NCI-H187 (cell line): ENCODE results near the gene HTR6.

Experiments used
- DNase-seq, 2 experiments: peaks; one replicate each; lab custom pipeline; 2025; lab: John Stamatoyannopoulos, UW

The HTR6 gene

GRCh38 chr1:19656780-19657466 lies 7.8 kb upstream of the HTR6 start:
- no peak for DNase-seq

- DNase-seq = no peak
Measured at GRCh38 chr1:19657511-19657910, 7.2 kb upstream of the HTR6 start.

GRCh38 chr1:19658186-19658585 lies 6.5 kb upstream of the HTR6 start:
- DNase-seq = no peak

GRCh38 chr1:19661721-19662228 lies 2.9 kb upstream of the HTR6 start:
- DNase-seq = no peak

- no peak for DNase-seq
Measured at GRCh38 chr1:19662313-19662712, 2.4 kb upstream of the HTR6 start.

GRCh38 chr1:19665186-19665495 lies 466 bp downstream of the HTR6 start:
- DNase-seq = no peak

- no peak for DNase-seq
Measured at GRCh38 chr1:19665496-19666465, 1.1 kb downstream of the HTR6 start.

GRCh38 chr1:19668888-19669287 lies 4.2 kb downstream of the HTR6 start:
- no peak for DNase-seq

- no peak for DNase-seq
Measured at GRCh38 chr1:19670787-19671186, 6.1 kb downstream of the HTR6 start.

GRCh38 chr1:19672237-19672636 lies 7.6 kb downstream of the HTR6 start:
- DNase-seq = no peak

- DNase-seq = no peak
Measured at GRCh38 chr1:19675797-19676196, 11.1 kb downstream of the HTR6 start.

- DNase-seq = no peak
Measured at GRCh38 chr1:19676438-19676922, 11.8 kb downstream of the HTR6 start.

- DNase-seq = no peak
Measured at GRCh38 chr1:19678493-19678892, 13.8 kb downstream of the HTR6 start.

GRCh38 chr1:19678931-19679453 lies 14.3 kb downstream of the HTR6 start:
- DNase-seq = no peak

- DNase-seq = no peak
Measured at GRCh38 chr1:19679691-19680090, 15.0 kb downstream of the HTR6 start.

- DNase-seq = no peak
Measured at GRCh38 chr1:19680644-19681043, 16.0 kb downstream of the HTR6 start.

GRCh38 chr1:19682257-19682656 lies 17.6 kb downstream of the HTR6 start:
- no peak for DNase-seq

- no peak for DNase-seq
Measured at GRCh38 chr1:19682901-19683300, 18.2 kb downstream of the HTR6 start.

GRCh38 chr1:19683351-19683750 lies 18.7 kb downstream of the HTR6 start:
- no peak for DNase-seq

- DNase-seq = no peak
Measured at GRCh38 chr1:19684677-19685076, 20.0 kb downstream of the HTR6 start.

- no peak for DNase-seq
Measured at GRCh38 chr1:19685994-19686393, 21.3 kb downstream of the HTR6 start.

- no peak for DNase-seq
Measured at GRCh38 chr1:19687414-19687813, 22.7 kb downstream of the HTR6 start.
